DOHH2 (cell line): Measurements from ENCODE around the gene GRM5.

ENCODE experiments used
- CTCF ChIP-seq: fragments of 200-600 bp; sonication (generic); IDR thresholded peaks from one replicate; pipeline ENCODE4 v1.5.1; 2014; ENCODE audit warnings: antibody characterized with exemption, mild to moderate bottlenecking, low read depth, low read length; ENCODE audit not compliant: poor library complexity, severe bottlenecking
- EZH2phosphoT487 ChIP-seq: fragments of 200-600 bp; sonication (generic); IDR thresholded peaks from 2 replicates; pipeline ENCODE4 v1.6.1; 2017; ENCODE audit warnings: borderline replicate concordance, mild to moderate bottlenecking, antibody characterized with exemption, low read length, moderate library complexity, mixed read lengths

GRCh38 chr11:88553204-88553603, 512.6 kb downstream of the GRM5 start:
- TF ChIP-seq CTCF (no peak), EZH2phosphoT487 (no peak)
